GM12878 (cell line): Measurements from ENCODE around the gene PLD3.

Experiments
- ATF2 ChIP-seq: IDR thresholded peaks from 2 replicates; pipeline ENCODE4 v1.6.1; 2012; ENCODE audit warnings: low read length, inconsistent platforms
- CBX5 ChIP-seq: sonication (generic); IDR thresholded peaks from 2 replicates; pipeline ENCODE4 v1.6.1; 2016; ENCODE audit warnings: low read depth, moderate library complexity, mild to moderate bottlenecking, inconsistent platforms
- CTCF ChIP-seq, 3 experiments: IDR thresholded peaks in 2 of 3; conservative IDR thresholded peaks in 1 of 3; 2 replicates each; pipeline ENCODE4 v1.5.1; 2011; ENCODE audit warnings: low read depth in 3 of 3, low read length in 3 of 3, mild to moderate bottlenecking in 3 of 3, control low read depth in 2 of 3, moderate library complexity in 2 of 3, inconsistent platforms in 1 of 3, mixed read lengths in 1 of 3; ENCODE audit not compliant: control insufficient read depth in 2 of 3, insufficient read depth in 1 of 3; ENCODE audit errors: extremely low read depth in 1 of 3
- E4F1 ChIP-seq: fragments of 450-650 bp; IDR thresholded peaks from 2 replicates; pipeline ENCODE4 v1.6.1; 2018; ENCODE audit warnings: borderline replicate concordance, mild to moderate bottlenecking; ENCODE audit not compliant: partially characterized antibody
- ESRRA ChIP-seq: IDR thresholded peaks from 2 replicates; pipeline ENCODE4 v1.6.1; 2012; ENCODE audit warnings: mild to moderate bottlenecking, low read length, improper control_type of control experiment
- FOXM1 ChIP-seq: IDR thresholded peaks from 2 replicates; pipeline ENCODE4 v1.6.1; 2012; ENCODE audit warnings: low read depth, mild to moderate bottlenecking, inconsistent platforms, low read length, moderate library complexity
- HDGF ChIP-seq: fragments of 450-650 bp; IDR thresholded peaks from 2 replicates; pipeline ENCODE4 v1.6.1; 2016; ENCODE audit warnings: antibody characterized with exemption
- POLR2A ChIP-seq: IDR thresholded peaks from 2 replicates; pipeline ENCODE4 v1.6.1; 2011; ENCODE audit warnings: low read depth, mild to moderate bottlenecking, low read length
- REST ChIP-seq: IDR thresholded peaks from 2 replicates; pipeline ENCODE4 v1.6.1; 2012; ENCODE audit warnings: mild to moderate bottlenecking, low read depth, low read length
- SMC3 ChIP-seq: IDR thresholded peaks from 2 replicates; pipeline ENCODE4 v1.6.1; 2011; ENCODE audit warnings: low read length, improper control_type of control experiment, borderline replicate concordance
- ZNF274 ChIP-seq: IDR thresholded peaks from one replicate; pipeline ENCODE4 v1.8.0; 2011; ENCODE audit not compliant: insufficient read length, insufficient read depth
- TF ChIP-seq, protein P1 (sequence below): IDR thresholded peaks from 2 replicates; pipeline ENCODE4 v1.6.1; 2012; ENCODE audit warnings: low read depth, low read length, improper control_type of control experiment

DNA sequence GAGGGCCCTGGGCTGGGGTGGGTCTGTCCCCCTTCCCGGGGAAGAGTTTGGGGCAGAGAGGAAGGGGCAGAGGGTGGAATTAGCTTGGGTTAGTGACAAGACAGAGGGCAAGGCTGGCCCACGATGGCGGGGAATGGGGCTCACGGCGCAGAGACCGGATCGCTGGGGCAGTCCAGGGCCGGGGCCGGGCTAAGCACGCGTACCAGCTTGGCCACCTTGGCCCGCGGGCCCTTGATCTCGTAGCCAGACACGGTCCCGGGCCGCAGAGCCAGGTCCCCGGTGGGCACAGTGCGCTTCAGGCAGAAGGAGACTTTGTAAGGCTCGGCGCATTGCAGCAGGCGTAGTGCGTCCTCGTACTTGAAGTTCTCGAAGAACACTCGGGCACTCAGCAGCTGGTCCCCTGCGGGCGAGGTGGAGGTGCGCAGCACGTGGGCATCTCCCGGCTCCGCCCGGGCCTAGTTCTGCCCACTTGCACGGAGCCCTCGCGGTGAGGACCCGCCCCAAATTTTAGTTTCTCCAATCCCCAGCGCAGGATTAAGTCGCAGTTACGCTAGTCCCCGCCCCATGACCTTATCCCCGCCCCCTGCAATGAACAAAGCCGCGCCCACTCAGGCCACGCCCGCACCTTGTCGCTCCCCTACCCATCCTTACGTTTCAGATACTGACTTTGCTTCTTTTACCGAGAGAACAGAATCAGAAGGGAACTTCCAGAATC lies 50.1 kb downstream of the PLD3 start:
- TF ChIP-seq CBX5 (no peak), FOXM1 (no peak), CTCF (IDR thresholded peaks at IDR 0.05 in 2 of 3, conservative IDR thresholded peaks at IDR 0.05 in 1 of 3; ENCODE audit: control insufficient read depth in 2 of 3, extremely low read depth in 1 of 3, insufficient read depth in 1 of 3, low read depth in 3 of 3, low read length in 3 of 3) (no peak), SMC3 (no peak), ZNF274 (no peak), ATF2 (no peak), ESRRA (no peak), REST (no peak), HDGF (no peak), E4F1 (no peak), POLR2A (no peak)
- TF ChIP-seq, protein P1, sequence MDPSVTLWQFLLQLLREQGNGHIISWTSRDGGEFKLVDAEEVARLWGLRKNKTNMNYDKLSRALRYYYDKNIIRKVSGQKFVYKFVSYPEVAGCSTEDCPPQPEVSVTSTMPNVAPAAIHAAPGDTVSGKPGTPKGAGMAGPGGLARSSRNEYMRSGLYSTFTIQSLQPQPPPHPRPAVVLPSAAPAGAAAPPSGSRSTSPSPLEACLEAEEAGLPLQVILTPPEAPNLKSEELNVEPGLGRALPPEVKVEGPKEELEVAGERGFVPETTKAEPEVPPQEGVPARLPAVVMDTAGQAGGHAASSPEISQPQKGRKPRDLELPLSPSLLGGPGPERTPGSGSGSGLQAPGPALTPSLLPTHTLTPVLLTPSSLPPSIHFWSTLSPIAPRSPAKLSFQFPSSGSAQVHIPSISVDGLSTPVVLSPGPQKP, result no peak
